Cerebellar cortex (tissue), 1 donor: Measurements from ENCODE around the gene AFAP1L1.

Experiments used
- DNase-seq: peaks from one replicate; pipeline ENCODE4 v3.0.0-alpha.2; 2015; ENCODE audit warnings: low spot score

Gene AFAP1L1

GRCh38 chr5:149285153-149285552 lies 13.5 kb downstream of the AFAP1L1 start:
- DNase-seq: no peak

DNA sequence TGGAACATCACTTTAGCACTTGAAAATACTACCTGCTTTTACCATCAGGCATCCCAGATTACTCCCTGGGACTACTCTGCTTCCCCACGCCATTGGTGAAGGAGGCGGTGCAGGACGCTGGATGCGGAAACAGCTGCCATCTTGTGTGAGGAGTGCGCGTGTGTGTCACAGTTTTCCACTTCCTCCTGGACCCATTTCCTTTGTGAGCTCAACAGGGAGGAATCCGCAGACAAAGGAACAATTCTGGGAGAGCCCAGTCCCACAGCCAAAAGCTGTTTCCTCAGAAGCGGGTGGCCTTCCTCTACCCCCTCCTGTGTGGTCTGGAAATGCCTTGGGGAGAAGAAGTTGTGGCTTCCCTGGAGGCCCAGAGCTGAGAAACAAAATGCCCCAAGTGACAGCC lies 16.8 kb downstream of the AFAP1L1 start:
- DNase-seq: no peak

DNA sequence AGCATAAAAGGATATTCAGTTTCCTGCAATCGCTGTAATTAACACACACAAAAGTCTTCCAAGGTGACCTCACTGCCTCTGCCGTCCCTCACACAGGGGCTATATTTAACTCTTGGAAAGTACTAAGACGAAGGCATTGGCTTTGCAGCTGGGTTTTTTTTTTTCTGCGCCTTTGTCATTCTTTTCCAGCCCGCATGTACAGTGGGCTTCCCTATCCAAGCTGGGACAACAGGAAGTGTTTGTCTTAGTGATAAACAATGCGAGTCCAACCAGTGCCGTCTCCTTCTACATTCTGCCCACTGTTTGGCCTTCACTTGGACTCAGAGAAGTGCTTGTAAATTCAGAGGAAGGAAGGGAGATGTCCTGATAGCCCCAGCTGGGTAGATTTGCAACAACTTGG lies 17.6 kb downstream of the AFAP1L1 start:
- DNase-seq: no peak

DNA sequence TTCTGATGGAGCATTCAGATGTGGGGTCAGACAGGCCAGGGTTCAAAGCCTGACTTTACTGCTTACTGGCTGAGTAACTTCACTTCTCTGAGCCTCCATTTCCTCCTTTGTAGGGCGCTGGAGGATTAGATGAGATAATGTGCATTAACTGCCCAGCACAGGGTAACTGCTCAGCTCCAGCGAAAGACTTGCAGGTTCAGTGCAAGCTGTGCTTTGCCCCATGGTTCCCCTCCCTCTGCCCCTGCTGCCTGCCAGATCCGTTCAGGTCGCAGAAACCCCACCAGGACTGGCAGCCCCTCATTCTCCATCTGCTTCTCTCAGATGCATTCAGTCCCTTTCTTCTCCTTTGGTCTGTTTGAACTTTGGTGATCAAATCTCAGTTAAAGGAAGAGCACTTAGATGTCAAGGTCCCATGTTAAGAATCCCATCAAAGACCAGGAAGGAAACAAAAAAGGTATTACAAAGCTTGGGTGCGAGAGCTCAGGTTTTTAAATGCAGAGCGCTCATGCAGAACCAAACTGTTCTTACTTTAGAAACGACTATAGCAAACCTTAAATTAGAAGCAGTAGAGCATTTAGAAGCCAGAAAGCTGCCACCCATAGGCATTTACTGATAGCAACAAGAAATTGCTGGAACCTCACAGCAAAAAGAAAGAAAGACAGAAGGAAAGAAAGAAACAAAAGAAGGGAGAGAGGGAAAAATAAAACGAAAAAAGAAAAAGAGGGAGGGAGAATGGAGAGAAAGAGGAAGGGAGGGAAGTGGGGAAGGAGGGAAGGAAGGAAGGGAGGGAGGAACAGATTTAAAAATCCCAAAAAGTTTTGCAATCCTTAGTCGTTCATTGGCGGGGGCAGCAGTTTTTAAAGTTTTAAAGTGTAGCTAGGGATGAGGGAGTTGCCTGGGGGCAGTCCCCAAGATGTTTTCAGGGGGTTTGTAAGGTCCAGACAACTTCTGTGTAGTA lies 23.5 kb downstream of the AFAP1L1 start:
- DNase-seq: no peak

DNA sequence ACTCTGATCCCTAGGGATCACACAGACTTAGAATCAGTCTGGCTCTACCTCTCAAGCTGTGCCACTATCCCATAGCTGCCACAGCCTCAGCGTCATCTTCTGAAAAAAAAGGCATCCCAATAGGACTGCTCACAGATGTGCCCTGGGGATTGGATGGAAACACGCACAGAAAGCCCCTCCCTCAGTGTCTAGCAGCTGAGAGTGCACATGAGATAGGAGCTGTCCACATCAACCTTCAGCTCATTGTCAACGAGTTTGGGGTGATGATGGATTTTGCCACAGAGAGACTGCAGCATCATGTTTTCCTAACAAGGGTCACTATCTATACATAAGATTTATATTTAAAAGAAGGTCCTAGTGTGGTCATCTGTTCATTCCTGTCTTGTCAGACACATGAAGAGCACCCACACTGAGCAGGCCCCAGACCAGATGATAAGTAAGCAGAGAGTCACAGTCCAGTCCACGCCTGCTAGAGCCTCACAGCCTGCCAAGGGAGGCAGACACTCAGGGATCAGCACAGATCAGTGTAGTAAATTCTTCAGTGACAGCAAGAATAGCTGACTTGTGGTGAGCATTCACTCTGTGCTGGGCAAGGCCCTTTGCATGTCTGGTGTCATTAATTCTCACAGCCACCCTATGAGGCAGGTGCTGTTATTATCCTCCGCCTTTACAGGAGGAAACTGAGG lies 25.8 kb downstream of the AFAP1L1 start:
- DNase-seq: no peak

DNA sequence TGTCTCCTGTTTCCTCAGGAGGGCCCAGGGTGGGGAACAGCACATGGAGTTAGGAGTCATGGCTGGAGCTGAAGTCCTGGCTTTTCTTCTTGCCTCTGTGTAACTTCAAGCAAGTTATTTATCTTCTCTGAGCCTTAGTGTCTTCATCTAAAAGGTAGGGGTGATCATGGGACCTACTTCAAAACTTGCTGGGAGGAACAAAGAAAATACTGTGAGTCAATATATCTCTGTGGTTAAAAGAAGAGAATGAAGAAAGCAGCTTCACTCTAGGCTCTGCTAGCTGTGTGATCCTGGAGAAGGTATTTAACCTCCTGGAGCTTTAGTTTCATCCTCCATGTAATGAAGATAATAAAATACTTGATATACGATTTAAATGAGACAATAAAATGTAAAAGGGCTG lies 26.5 kb downstream of the AFAP1L1 start:
- DNase-seq: no peak

GRCh38 chr5:149298842-149299404 lies 27.3 kb downstream of the AFAP1L1 start:
- no peak for DNase-seq

DNA sequence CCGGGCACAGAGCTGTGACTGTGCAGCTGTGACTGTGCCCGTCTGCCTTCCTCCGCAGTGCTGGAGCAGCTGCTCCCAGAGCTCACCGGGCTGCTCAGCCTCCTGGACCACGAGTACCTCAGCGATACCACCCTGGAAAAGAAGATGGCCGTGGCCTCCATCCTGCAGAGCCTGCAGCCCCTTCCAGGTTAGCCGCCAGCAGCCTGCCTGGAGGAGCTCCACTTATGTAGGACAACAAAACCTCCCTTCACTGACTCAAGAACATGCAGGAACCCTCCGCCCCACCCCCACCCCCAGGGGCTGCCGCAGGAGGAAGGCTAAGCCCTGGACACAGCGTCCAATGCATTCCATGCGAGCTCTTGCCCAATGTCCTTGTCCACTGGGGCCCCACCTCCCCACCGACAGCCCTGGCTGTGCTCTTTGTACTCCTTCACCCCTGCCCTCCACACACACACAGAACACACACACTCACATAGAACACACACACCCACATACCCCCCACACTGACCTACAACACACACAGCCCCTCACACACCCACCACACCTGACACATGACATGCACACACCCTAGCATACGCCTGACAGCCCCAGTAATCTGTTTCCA lies 27.9 kb downstream of the AFAP1L1 start:
- no peak for DNase-seq

DNA sequence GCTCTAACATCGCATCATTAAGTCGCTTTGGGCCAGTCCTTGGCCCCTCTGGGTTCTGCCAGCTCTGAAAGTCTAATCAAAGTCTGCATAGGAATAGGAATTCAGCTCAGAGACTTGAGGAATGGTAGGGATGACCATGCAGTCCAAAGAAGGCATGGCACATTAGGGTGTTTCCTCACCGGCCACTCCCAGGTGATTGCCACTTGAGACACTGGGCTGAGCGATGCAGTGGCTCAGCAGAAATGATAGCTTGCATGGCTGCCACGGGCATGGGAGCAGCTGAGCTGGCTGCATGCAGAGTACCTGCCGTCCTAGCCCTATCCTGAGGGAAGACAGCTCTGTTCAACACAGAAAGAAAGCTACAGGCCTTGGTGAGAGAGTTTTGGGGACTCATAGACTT lies 28.8 kb downstream of the AFAP1L1 start:
- no peak for DNase-seq

- DNase-seq: no peak
Observed at GRCh38 chr5:149301049-149301743, 29.5 kb downstream of the AFAP1L1 start.

GRCh38 chr5:149301744-149302380 lies 30.2 kb downstream of the AFAP1L1 start:
- DNase-seq: no peak

GRCh38 chr5:149302641-149303040 lies 31.0 kb downstream of the AFAP1L1 start:
- no peak for DNase-seq

DNA sequence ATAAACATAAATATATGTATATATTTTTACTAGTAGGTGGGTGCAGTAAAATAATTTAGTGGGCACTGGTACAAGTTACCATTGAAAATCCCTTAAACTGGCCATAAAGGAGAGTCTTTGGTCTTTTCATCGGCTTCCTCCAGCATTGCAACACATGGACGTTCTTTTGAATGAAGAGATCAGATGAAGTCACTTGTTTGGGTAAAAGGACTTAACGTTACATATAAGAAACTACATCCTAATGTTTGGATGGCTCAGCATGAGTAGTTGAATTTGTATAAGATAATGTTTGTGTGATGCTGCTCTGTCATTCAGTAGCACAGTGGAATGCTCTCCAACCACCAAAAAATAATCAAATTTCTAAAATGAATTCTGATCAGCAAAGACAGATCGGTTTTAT lies 31.6 kb downstream of the AFAP1L1 start:
- DNase-seq: no peak

- DNase-seq: no peak
Observed at GRCh38 chr5:149304195-149305078, 32.8 kb downstream of the AFAP1L1 start.

GRCh38 chr5:149309354-149309753 lies 37.7 kb downstream of the AFAP1L1 start:
- DNase-seq: no peak

- DNase-seq: no peak
Observed at GRCh38 chr5:149310488-149310887, 38.8 kb downstream of the AFAP1L1 start.

DNA sequence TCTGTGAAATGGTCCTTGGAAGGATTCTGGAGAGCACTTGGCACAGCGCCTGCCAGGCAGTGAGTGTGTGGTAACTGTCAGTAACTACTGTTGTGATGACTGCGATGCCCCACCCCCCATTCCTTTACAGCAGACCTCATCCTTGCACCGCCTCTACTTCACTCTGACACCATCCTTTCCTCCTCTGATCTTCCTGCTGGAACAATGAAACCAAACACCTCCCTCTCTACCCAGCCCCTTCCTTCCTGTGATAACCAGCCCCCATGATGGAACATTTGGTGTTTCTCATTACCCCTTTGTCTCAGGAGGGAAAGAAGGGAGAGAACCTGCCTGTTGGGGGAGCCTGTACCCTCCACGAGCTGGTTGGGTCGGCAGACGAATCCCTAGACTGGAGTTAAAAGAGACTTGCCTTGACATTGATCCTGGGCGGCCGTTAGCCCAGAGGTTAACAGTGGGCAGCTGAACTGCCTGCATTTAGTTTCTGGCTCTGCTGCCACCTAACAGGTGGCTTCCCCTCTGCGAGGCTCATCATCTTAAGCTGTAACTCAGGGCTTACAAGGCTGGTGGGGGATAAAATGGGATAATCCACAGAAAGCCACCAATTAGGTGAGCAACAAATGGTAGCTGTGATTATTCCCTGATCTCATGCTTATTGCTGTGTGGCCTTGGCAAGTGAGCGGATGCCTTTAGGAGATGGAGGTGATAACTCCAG lies 39.4 kb downstream of the AFAP1L1 start:
- DNase-seq: no peak

DNA sequence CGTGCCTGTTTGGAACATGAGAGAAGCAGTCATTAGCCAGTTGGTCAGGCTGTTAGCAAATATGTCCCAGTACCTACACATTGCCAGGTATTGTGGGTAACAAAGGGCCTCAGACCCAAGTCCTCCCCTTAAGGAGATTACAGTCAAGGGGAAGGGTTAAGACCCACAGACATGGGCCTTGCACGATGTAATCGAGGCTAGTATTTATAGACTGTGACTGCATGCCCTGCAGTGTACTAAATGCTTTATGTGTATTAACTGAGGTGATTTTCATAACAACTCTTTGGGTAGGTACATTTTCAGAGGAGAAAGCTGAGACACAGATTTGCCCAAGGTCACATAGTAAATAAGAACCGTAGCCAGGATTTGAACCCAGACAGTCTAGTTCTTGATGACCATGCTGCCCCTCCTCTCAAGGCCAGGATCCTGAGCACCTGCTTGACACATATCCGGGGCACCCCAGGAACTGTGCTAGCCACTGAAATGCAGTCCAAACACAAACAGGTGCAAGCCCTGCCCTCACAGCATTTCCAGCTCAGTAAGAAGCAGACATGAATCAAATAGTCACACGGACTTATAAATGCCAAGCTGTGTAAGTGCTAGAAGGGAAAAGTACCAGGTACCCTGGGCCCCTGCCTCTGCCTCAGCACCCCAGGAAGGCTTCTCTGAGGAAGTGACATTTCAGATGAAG lies 41.6 kb downstream of the AFAP1L1 start:
- peak; percentile 18 for DNase-seq

- DNase-seq: no peak
Observed at GRCh38 chr5:149314571-149315111, 43.0 kb downstream of the AFAP1L1 start.
